ENCODE data around the gene STK16. TPM values are rescaled to one million over a fixed set of nuclear protein-coding genes. Genes with fewer than 3 reads are reported as not detected.
"Not testable (repeated sequence)": the region's sequence is repeated elsewhere in the genome, so short reads cannot be mapped to it uniquely, and the experiment has no call there.

The STK16 gene
- total and polyA plus RNA-seq, 2 experiments from 2014 or later: 7.7 to 35.6 TPM

DNA sequence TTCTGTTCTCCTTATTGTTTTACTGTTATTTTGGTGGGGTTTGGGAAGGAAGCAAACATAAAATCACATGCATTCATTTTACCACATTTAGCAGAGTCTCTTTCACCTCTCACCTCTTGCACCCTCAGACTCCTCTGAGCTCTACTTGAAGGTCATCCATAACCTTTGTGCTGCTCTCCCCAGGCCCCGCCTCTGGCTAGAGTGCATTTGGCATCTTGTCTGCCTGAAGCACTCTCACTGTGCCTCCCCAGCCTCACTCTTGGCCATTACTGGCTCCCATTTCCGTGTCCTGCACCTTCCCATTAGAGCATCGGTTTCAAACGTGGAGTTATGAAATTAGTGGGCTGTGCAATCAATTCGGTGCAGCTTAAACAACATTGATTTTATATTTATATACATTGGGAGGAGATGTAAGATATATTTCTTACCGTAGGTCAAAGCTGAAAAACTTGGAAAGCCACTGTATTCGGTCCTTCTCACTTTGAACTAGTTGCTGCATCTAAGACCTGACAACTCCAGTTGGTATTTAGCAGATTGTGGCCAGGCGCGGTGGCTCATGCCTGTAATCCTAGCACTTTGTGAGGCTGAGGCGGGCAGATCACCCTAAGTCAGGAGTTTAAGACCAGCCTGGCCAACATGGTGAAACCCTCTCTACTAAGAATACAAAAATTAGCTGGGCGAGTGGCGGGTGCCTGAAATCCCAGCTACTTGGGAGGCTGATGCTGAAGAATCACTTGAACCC, 45.6 kb upstream of the STK16 start:
- Histone ChIP-seq H4K20me1 (ENCODE audit: insufficient read depth, poor library complexity, severe bottlenecking) (no peaks in the 10 kb centered on the region), H3K27ac (no peak overlapping the region), H3K4me1 (ENCODE audit: insufficient read depth) (no peaks in the 10 kb centered on the region), H2AFZ (no peak overlapping the region), H3K4me2 (no peak overlapping the region), H3K9me3 (ENCODE audit: low read depth) (no peaks in the 10 kb centered on the region), H3K79me2 (no peaks in the 10 kb centered on the region), H3K4me3 (no peak overlapping the region), H3K36me3 (replicated peaks; ENCODE audit: insufficient read depth, low read depth) (no peaks in the 10 kb centered on the region), H3K9me2 (replicated peaks; ENCODE audit: insufficient read depth) (no peaks in the 10 kb centered on the region), H3K27me3 (no peaks in the 10 kb centered on the region)
- WGBS (ENCODE audit: low lambda C conversion rate, missing lambda C conversion rate): 83% methylated on average over 12 of the region's 12 CpGs
- DNase-seq (ENCODE audit: low spot score): no peak
- no peak for TF ChIP-seq EZH2 (IDR thresholded peaks at IDR 0.05; ENCODE audit: borderline replicate concordance)
- no peak for TF ChIP-seq EZH2phosphoT487 (IDR thresholded peaks at IDR 0.05; ENCODE audit: low read depth, severe bottlenecking, unreplicated experiment)
- TF ChIP-seq, protein P1, sequence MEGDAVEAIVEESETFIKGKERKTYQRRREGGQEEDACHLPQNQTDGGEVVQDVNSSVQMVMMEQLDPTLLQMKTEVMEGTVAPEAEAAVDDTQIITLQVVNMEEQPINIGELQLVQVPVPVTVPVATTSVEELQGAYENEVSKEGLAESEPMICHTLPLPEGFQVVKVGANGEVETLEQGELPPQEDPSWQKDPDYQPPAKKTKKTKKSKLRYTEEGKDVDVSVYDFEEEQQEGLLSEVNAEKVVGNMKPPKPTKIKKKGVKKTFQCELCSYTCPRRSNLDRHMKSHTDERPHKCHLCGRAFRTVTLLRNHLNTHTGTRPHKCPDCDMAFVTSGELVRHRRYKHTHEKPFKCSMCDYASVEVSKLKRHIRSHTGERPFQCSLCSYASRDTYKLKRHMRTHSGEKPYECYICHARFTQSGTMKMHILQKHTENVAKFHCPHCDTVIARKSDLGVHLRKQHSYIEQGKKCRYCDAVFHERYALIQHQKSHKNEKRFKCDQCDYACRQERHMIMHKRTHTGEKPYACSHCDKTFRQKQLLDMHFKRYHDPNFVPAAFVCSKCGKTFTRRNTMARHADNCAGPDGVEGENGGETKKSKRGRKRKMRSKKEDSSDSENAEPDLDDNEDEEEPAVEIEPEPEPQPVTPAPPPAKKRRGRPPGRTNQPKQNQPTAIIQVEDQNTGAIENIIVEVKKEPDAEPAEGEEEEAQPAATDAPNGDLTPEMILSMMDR (IDR thresholded peaks at IDR 0.05; ENCODE audit: poor library complexity): no peak

DNA sequence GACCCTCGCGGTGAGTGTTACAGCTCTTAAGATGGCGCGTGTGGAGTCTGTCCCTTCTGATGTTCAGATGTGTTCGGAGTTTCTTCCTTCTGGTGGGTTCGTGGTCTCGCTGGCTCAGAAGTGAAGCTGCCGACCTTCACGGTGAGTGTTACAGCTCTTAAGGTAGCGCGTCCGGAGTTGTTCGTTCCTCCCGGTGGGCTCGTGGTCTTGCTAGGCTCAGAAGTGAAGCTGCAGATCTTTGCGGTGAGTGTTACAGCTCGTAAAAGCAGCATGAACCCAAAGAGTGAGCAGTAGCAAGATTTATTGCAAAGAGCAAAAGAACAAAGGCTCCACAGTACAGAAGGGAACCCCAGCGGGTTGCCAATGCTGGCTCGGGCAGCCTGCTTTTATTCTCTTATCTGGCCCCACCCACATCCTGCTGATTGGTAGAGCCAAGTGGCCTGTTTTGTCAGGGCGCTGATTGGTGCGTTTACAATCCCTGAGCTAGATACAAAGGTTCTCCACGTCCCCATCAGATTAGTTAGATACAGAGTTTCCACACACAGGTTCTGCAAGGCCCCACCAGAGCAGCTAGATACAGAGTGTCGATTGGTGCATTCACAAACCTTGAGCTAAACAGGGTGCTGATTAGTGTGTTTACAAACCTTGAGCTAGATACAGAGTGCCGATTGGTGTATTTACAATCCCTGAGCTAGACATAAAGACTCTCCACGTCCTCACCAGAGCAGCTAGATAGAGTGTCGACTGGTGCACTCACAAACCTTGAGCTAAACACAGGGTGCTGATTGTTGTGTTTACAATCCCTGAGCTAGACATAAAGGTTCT, 44.6 kb upstream of the STK16 start:
- not testable (repeated sequence) for DNase-seq (ENCODE audit: low spot score); H2AFZ ChIP-seq; H3K9me3 ChIP-seq (ENCODE audit: low read depth); H3K79me2 ChIP-seq; H3K27ac ChIP-seq; H3K27me3 ChIP-seq; H3K4me1 ChIP-seq (ENCODE audit: insufficient read depth); H3K4me3 ChIP-seq; H3K36me3 ChIP-seq (replicated peaks; ENCODE audit: insufficient read depth, low read depth); H3K9me2 ChIP-seq (replicated peaks; ENCODE audit: insufficient read depth); H4K20me1 ChIP-seq (ENCODE audit: insufficient read depth, poor library complexity, severe bottlenecking); H3K4me2 ChIP-seq
- WGBS (ENCODE audit: low lambda C conversion rate, missing lambda C conversion rate): 80% methylated on average over 26 of the region's 26 CpGs

DNA sequence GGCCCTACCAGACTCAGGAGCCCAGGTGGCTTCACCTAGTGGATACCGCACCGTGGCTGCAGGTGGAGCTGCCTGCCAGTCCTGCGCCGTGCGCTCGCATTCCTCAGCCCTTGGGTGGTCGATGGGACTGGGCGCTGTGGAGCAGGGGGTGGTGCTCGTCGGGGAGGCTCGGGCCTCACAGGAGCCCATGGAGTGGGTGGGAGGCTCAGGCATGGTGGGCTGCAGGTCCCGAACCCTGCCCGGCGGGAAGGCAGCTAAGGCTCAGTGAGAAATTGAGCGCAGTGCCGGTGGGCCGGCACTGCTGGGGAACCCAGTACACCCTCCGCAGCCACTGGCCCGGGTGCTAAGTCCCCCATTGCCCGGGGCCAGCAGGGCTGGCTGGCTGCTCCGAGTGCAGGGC, 43.9 kb upstream of the STK16 start:
- WGBS (ENCODE audit: low lambda C conversion rate, missing lambda C conversion rate): 93% methylated on average over 20 of the region's 21 CpGs
- H3K27ac ChIP-seq: not testable (repeated sequence)

DNA sequence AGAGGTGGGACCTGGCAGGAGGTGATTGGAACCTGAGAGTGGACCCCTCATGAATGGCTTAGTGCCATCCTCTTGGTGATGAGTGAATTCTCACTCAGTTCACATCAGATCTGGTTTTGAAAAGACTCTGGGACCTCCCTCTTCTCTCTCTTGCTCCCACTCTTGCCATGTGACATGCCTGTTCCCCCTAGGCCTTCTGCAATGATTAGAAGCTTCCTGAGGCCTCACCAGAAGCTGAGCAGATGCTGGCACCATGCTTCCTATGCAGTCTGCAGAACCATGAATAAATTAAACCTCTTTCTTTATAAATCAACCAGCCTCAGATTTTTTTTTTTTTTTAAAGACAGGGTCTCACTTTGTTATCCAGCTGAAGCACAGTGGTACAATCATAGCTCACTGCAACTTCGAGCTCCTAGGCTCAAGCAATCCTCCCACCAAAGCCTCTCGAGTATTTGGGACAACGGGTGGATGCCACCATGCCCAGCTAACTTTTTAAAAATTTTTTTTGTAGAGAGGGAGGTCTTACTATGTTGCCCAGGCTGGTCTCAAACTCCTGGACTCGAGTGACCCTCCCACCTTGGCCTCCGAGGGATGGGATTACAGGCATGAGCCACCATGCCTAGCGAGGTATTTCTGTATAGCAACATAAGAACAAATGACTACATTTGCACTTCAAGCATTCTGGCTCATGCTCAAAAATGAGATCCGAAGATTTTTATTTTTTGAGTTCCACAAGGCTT, 40.7 kb upstream of the STK16 start:
- Histone ChIP-seq H3K4me1 (ENCODE audit: insufficient read depth) (peaks cover 20% of the 10 kb centered on the region), H3K36me3 (replicated peaks; ENCODE audit: insufficient read depth, low read depth) (no peaks in the 10 kb centered on the region), H3K27ac (no peak overlapping the region), H3K9me3 (ENCODE audit: low read depth) (no peaks in the 10 kb centered on the region), H3K79me2 (peaks cover 6% of the 10 kb centered on the region), H3K9me2 (replicated peaks; ENCODE audit: insufficient read depth) (no peaks in the 10 kb centered on the region), H2AFZ (no peak overlapping the region), H3K4me2 (no peak overlapping the region), H4K20me1 (ENCODE audit: insufficient read depth, poor library complexity, severe bottlenecking) (peaks cover 3% of the 10 kb centered on the region), H3K4me3 (no peak overlapping the region), H3K27me3 (no peaks in the 10 kb centered on the region)
- DNase-seq (ENCODE audit: low spot score): no peak
- TF ChIP-seq EZH2phosphoT487 (IDR thresholded peaks at IDR 0.05; ENCODE audit: low read depth, severe bottlenecking, unreplicated experiment) (no peak), EZH2 (IDR thresholded peaks at IDR 0.05; ENCODE audit: borderline replicate concordance) (no peak)
- TF ChIP-seq, protein P1 (IDR thresholded peaks at IDR 0.05; ENCODE audit: poor library complexity): no peak
- 98% methylated on average over 7 of the region's 7 CpGs for WGBS (ENCODE audit: low lambda C conversion rate, missing lambda C conversion rate)

More for the DNA sequence above, 43.9 kb upstream of the STK16 start:
- H3K4me1 ChIP-seq (ENCODE audit: insufficient read depth); H3K36me3 ChIP-seq (replicated peaks; ENCODE audit: insufficient read depth, low read depth); H3K4me2 ChIP-seq; H3K27me3 ChIP-seq; H3K9me3 ChIP-seq (ENCODE audit: low read depth); H4K20me1 ChIP-seq (ENCODE audit: insufficient read depth, poor library complexity, severe bottlenecking); H3K4me3 ChIP-seq; H2AFZ ChIP-seq; DNase-seq (ENCODE audit: low spot score); H3K79me2 ChIP-seq; H3K9me2 ChIP-seq (replicated peaks; ENCODE audit: insufficient read depth): not testable (repeated sequence)

All from hepatocyte (in vitro differentiated cells).